Liver (tissue), 9 donors: ENCODE measurements around the gene PRIMPOL. TPM values are rescaled to one million over a fixed set of nuclear protein-coding genes. Genes with fewer than 3 reads are reported as not detected.
"Not testable (repeated sequence)": the region's sequence is repeated elsewhere in the genome, so short reads cannot be mapped to it uniquely, and the experiment has no call there.

Experiments used
- DNase-seq: peaks from one replicate; pipeline ENCODE4 v3.0.0-alpha.2; 2017; ENCODE audit warnings: low spot score
- H3K27ac ChIP-seq, 2 donors: one replicate each; pipeline ENCODE4 v1.7.0; 2013; ENCODE audit warnings: inconsistent platforms in 2 of 2, low read length in 2 of 2, control low read depth in 1 of 2, low read depth in 1 of 2, mild to moderate bottlenecking in 1 of 2
- H3K27me3 ChIP-seq, 4 donors: one replicate each; pipeline versions ENCODE4 v1.6.1 to v1.7.0; 2013; ENCODE audit warnings: low read length in 3 of 4, inconsistent platforms in 1 of 4, mild to moderate bottlenecking in 1 of 4, moderate library complexity in 1 of 4; ENCODE audit not compliant: control insufficient read depth in 4 of 4, insufficient read depth in 4 of 4
- H3K36me3 ChIP-seq, 4 donors: one replicate each; pipeline versions ENCODE4 v1.6.1 to v1.7.0; 2013; ENCODE audit warnings: low read length in 3 of 4, mild to moderate bottlenecking in 3 of 4, low read depth in 1 of 4, moderate library complexity in 1 of 4; ENCODE audit not compliant: control insufficient read depth in 4 of 4, insufficient read depth in 3 of 4
- H3K4me1 ChIP-seq, 4 donors: one replicate each; pipeline versions ENCODE4 v1.6.1 to v1.7.0; 2013; ENCODE audit warnings: low read length in 3 of 4, mild to moderate bottlenecking in 3 of 4, moderate library complexity in 1 of 4; ENCODE audit not compliant: control insufficient read depth in 4 of 4, insufficient read depth in 4 of 4
- H3K4me3 ChIP-seq, 3 donors: one replicate each; pipeline versions ENCODE4 v1.6.1 to v1.7.0; 2013; ENCODE audit warnings: low read length in 3 of 3, control low read depth in 1 of 3, low read depth in 1 of 3, mild to moderate bottlenecking in 1 of 3
- H3K9ac ChIP-seq, 2 donors: one replicate each; pipeline ENCODE4 v1.7.0; 2013; ENCODE audit warnings: low read length in 2 of 2, mild to moderate bottlenecking in 2 of 2, moderate library complexity in 2 of 2, control low read depth in 1 of 2, low read depth in 1 of 2
- H3K9me3 ChIP-seq, 4 donors: one replicate each; pipeline versions ENCODE4 v1.6.1 to v1.7.0; 2013; ENCODE audit warnings: low read length in 3 of 4; ENCODE audit not compliant: control insufficient read depth in 4 of 4
- EGR1 ChIP-seq, 2 donors: IDR thresholded peaks; 2 replicates each; pipeline ENCODE4 v1.6.1; 2016 to 2018; ENCODE audit warnings: antibody characterized with exemption in 2 of 2, low read depth in 2 of 2
- FOXA1 ChIP-seq: IDR thresholded peaks from 2 replicates; pipeline ENCODE4 v1.6.1; 2016; ENCODE audit warnings: antibody characterized with exemption
- FOXA2 ChIP-seq: IDR thresholded peaks from 2 replicates; pipeline ENCODE4 v1.6.1; 2016; ENCODE audit warnings: antibody characterized with exemption
- GABPA ChIP-seq, 2 donors: IDR thresholded peaks in 1 of 2; conservative IDR thresholded peaks in 1 of 2; 2 replicates each; pipeline ENCODE4 v1.6.1; 2016; ENCODE audit warnings: antibody characterized with exemption in 2 of 2, mild to moderate bottlenecking in 1 of 2, moderate library complexity in 1 of 2
- HNF4A ChIP-seq, 2 donors: conservative IDR thresholded peaks; 2 replicates each; pipeline ENCODE4 v1.6.1; 2016; ENCODE audit warnings: antibody characterized with exemption in 2 of 2, mild to moderate bottlenecking in 2 of 2
- HNF4G ChIP-seq: IDR thresholded peaks from 2 replicates; pipeline ENCODE4 v1.6.1; 2016; ENCODE audit warnings: antibody characterized with exemption
- JUND ChIP-seq, 2 donors: IDR thresholded peaks; 2 replicates each; pipeline ENCODE4 v1.6.1; 2016; ENCODE audit warnings: antibody characterized with exemption in 2 of 2
- MAX ChIP-seq: IDR thresholded peaks from 2 replicates; pipeline ENCODE4 v1.6.1; 2016; ENCODE audit warnings: antibody characterized with exemption
- NR2F2 ChIP-seq: IDR thresholded peaks from 2 replicates; pipeline ENCODE4 v1.6.1; 2016; ENCODE audit warnings: antibody characterized with exemption
- RAD21 ChIP-seq, 2 donors: IDR thresholded peaks; 2 replicates each; pipeline ENCODE4 v1.6.1; 2016; ENCODE audit warnings: antibody characterized with exemption in 2 of 2, mild to moderate bottlenecking in 2 of 2
- RXRA ChIP-seq, 2 donors: IDR thresholded peaks; 2 replicates each; pipeline ENCODE4 v1.6.1; 2017 to 2018; ENCODE audit warnings: antibody characterized with exemption in 2 of 2, mild to moderate bottlenecking in 1 of 2
- SP1 ChIP-seq: IDR thresholded peaks from 2 replicates; pipeline ENCODE4 v1.6.1; 2018; ENCODE audit warnings: antibody characterized with exemption, mild to moderate bottlenecking
- TAF1 ChIP-seq: conservative IDR thresholded peaks from 2 replicates; pipeline ENCODE4 v1.6.1; 2016; ENCODE audit warnings: antibody characterized with exemption, mild to moderate bottlenecking
- YY1 ChIP-seq: IDR thresholded peaks from 2 replicates; pipeline ENCODE4 v1.6.1; 2016; ENCODE audit warnings: antibody characterized with exemption, mild to moderate bottlenecking
- WGBS: extraction: QIAGEN DNeasy Blood & Tissue Kit; methylation state at CpG from one replicate; pipeline ENCODE4 v1.1.7; 2013; 5-methylcytosine and 5-hydroxymethylcytosine counted together
- polyA plus RNA-seq, 2 donors: library from polyadenylated mRNA; stranded (reverse) in 1 of 2; unstranded in 1 of 2; fragments of 200-250 nt in 1 of 2; fragments of >200 nt in 1 of 2; fragmentation: Nextera tagmentation in 1 of 2; extraction: Ambion mirVana in 1 of 2; gene quantifications; one replicate each; pipeline versions ENCODE4 v1.2.1 to v1.2.3, GENCODE V29; 2013 to 2015
- total RNA-seq, 2 donors: library from RNA; depleted of rRNA; stranded (reverse); fragments of >200 nt; gene quantifications; one replicate each; pipeline ENCODE4 v1.2.3, GENCODE V29; 2014
- TF ChIP-seq, protein P1 (sequence below): IDR thresholded peaks from 2 replicates; pipeline ENCODE4 v1.6.1; 2016; ENCODE audit warnings: antibody characterized with exemption
- TF ChIP-seq, protein P2 (sequence below): IDR thresholded peaks from 2 replicates; pipeline ENCODE4 v1.6.1; 2016; ENCODE audit warnings: antibody characterized with exemption, mild to moderate bottlenecking
- TF ChIP-seq, protein P3 (sequence below): IDR thresholded peaks from 2 replicates; pipeline ENCODE4 v1.6.1; 2016; ENCODE audit warnings: antibody characterized with exemption
- donor health status: healthy.
- donor health status: healthy.
- donor health status: healthy.
- donor health status: healthy.
- donor health status: healthy.

PRIMPOL gene
- total and polyA plus RNA-seq, 4 donors: 2.2 to 7.3 (median 5.5) TPM

DNA sequence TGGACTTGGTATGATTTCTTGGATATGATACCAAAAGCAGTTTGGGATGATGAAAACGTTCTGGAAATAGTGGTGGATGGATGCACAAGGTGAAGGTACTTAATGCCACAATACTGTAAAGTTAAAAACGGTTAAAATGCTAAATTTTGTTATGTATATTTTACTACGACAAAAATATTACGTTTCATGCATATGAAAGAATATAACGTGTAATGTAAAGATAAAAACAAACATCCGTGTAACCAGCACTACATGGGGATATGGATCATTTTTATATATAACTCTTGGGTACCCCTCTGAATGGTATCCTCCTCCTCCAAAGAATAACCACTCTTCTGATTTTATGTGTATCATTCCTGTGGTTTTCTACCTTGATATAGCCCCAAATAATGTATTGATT, 85.2 kb downstream of the PRIMPOL start:
- Histone ChIP-seq H3K36me3 (no peaks in the 10 kb centered on the region), H3K4me1 (peaks cover 0 to 14% (median 11%) of the 10 kb centered on the region in 4 donors), H3K9ac (peak overlapping the region in 1 of 2 donors; percentile 82), H3K27me3 (no peaks in the 10 kb centered on the region), H3K4me3 (peak overlapping the region in 2 of 3 donors; percentile 67 to 77), H3K27ac (peak overlapping the region; percentile 14 to 30), H3K9me3 (no peaks in the 10 kb centered on the region)
- WGBS: 58% methylated on average over 6 of the region's 6 CpGs
- TF ChIP-seq FOXA2: no peak
- no peak for TF ChIP-seq TAF1
- TF ChIP-seq HNF4G: no peak
- TF ChIP-seq JUND (IDR thresholded peaks at IDR 0.05): no peak
- TF ChIP-seq MAX: no peak
- no peak for TF ChIP-seq RXRA (IDR thresholded peaks at IDR 0.05)
- TF ChIP-seq RAD21 (IDR thresholded peaks at IDR 0.05): no peak
- TF ChIP-seq HNF4A (conservative IDR thresholded peaks at IDR 0.05): no peak
- TF ChIP-seq, protein P1, sequence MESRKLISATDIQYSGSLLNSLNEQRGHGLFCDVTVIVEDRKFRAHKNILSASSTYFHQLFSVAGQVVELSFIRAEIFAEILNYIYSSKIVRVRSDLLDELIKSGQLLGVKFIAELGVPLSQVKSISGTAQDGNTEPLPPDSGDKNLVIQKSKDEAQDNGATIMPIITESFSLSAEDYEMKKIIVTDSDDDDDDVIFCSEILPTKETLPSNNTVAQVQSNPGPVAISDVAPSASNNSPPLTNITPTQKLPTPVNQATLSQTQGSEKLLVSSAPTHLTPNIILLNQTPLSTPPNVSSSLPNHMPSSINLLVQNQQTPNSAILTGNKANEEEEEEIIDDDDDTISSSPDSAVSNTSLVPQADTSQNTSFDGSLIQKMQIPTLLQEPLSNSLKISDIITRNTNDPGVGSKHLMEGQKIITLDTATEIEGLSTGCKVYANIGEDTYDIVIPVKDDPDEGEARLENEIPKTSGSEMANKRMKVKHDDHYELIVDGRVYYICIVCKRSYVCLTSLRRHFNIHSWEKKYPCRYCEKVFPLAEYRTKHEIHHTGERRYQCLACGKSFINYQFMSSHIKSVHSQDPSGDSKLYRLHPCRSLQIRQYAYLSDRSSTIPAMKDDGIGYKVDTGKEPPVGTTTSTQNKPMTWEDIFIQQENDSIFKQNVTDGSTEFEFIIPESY: no peak
- TF ChIP-seq, protein P2, sequence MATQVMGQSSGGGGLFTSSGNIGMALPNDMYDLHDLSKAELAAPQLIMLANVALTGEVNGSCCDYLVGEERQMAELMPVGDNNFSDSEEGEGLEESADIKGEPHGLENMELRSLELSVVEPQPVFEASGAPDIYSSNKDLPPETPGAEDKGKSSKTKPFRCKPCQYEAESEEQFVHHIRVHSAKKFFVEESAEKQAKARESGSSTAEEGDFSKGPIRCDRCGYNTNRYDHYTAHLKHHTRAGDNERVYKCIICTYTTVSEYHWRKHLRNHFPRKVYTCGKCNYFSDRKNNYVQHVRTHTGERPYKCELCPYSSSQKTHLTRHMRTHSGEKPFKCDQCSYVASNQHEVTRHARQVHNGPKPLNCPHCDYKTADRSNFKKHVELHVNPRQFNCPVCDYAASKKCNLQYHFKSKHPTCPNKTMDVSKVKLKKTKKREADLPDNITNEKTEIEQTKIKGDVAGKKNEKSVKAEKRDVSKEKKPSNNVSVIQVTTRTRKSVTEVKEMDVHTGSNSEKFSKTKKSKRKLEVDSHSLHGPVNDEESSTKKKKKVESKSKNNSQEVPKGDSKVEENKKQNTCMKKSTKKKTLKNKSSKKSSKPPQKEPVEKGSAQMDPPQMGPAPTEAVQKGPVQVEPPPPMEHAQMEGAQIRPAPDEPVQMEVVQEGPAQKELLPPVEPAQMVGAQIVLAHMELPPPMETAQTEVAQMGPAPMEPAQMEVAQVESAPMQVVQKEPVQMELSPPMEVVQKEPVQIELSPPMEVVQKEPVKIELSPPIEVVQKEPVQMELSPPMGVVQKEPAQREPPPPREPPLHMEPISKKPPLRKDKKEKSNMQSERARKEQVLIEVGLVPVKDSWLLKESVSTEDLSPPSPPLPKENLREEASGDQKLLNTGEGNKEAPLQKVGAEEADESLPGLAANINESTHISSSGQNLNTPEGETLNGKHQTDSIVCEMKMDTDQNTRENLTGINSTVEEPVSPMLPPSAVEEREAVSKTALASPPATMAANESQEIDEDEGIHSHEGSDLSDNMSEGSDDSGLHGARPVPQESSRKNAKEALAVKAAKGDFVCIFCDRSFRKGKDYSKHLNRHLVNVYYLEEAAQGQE: no peak
- TF ChIP-seq SP1: no peak
- TF ChIP-seq, protein P3, sequence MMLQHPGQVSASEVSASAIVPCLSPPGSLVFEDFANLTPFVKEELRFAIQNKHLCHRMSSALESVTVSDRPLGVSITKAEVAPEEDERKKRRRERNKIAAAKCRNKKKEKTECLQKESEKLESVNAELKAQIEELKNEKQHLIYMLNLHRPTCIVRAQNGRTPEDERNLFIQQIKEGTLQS: no peak
- no peak for TF ChIP-seq FOXA1
- no peak for TF ChIP-seq YY1
- no peak for TF ChIP-seq NR2F2
- TF ChIP-seq GABPA (IDR thresholded peaks at IDR 0.05 in 1 of 2, conservative IDR thresholded peaks at IDR 0.05 in 1 of 2): no peak
- no peak for TF ChIP-seq EGR1 (IDR thresholded peaks at IDR 0.05; ENCODE audit: low read depth in 2 of 2)
- no peak for DNase-seq

- H3K9me3 ChIP-seq, DNase-seq, H3K9ac ChIP-seq, H3K27me3 ChIP-seq, H3K4me1 ChIP-seq, H3K27ac ChIP-seq, H3K4me3 ChIP-seq, H3K36me3 ChIP-seq: not testable (repeated sequence)
- 75% methylated on average over 1 of the region's 1 CpG for WGBS
Observed at GRCh38 chr4:184739575-184739974, 90.0 kb downstream of the PRIMPOL start.
